GM12878 (cell line): Measurements from ENCODE around the gene GRM7. TPM values are rescaled to one million over a fixed set of nuclear protein-coding genes. Genes with fewer than 3 reads are reported as not detected.

Experiments used
- ATAC-seq: fragments of 200-7000 bp; cut with Tn5 transposase; 3 replicates; pipeline ENCODE4 v1.9.1; 2020; ENCODE audit warnings: mild to moderate bottlenecking, moderate library complexity
- BruUV-seq: library from RNA; stranded (reverse); fragments of 400-500 nt; replicated peaks from 2 replicates; lab custom pipeline; 2021; lab: Mats Ljungman, UMichigan
- CTCF ChIA-PET: fragments of 300-600 bp; sonication (Branson Sonifier 250); formaldehyde crosslinking; extraction: SDS; loops from one replicate; lab custom pipeline; 2021; ENCODE audit warnings: inconsistent platforms; lab: Yijun Ruan, JAX
- POLR2A ChIA-PET: fragments of 350-600 bp; formaldehyde crosslinking; extraction: SDS; loops from one replicate; lab custom pipeline; 2021; ENCODE audit warnings: inconsistent platforms; lab: Charles Lee
- RAD21 ChIA-PET: fragments of 300-600 bp; sonication (Branson Sonifier 250); formaldehyde crosslinking; loops from one replicate; lab custom pipeline; 2023; ENCODE audit warnings: antibody characterized with exemption; ENCODE audit not compliant: unreplicated experiment; lab: Charles Lee
- SMC1A ChIA-PET: fragments of 300-600 bp; sonication (Branson Sonifier 250); formaldehyde crosslinking; loops from one replicate; lab custom pipeline; 2023; ENCODE audit not compliant: unreplicated experiment, uncharacterized antibody; lab: Charles Lee
- DNase-seq: peaks from one replicate; pipeline ENCODE4 v3.0.0-alpha.2; 2011; ENCODE audit warnings: low read depth, low spot score
- FAIRE-seq: peaks from 3 replicates; lab custom pipeline; 2011; peaks lifted over from hg19 to GRCh38; lab: Jason Lieb, UNC
- H2AFZ ChIP-seq: 2 replicates; pipeline ENCODE4 v1.6.0; 2011; ENCODE audit warnings: low read depth, low read length, control low read depth; ENCODE audit not compliant: control insufficient read depth
- H3K27ac ChIP-seq: 2 replicates; pipeline ENCODE4 v1.5.1; 2011; ENCODE audit warnings: control low read depth; ENCODE audit not compliant: control insufficient read depth, insufficient read depth
- H3K27me3 ChIP-seq, 2 experiments: replicated peaks in 1 of 2; 2 replicates each; pipeline versions ENCODE4 v1.6.0 to v1.6.1; 2011; ENCODE audit warnings: low read length in 1 of 2; ENCODE audit not compliant: control insufficient read depth in 2 of 2, insufficient read depth in 2 of 2
- H3K36me3 ChIP-seq, 2 experiments: 2 replicates each; pipeline ENCODE4 v1.5.1; 2011; ENCODE audit warnings: low read length in 1 of 2; ENCODE audit not compliant: control insufficient read depth in 2 of 2, insufficient read depth in 2 of 2
- H3K4me1 ChIP-seq: 2 replicates; pipeline ENCODE4 v1.6.1; 2011; ENCODE audit warnings: mild to moderate bottlenecking, low read length, moderate library complexity, mixed read lengths; ENCODE audit not compliant: control insufficient read depth, insufficient read depth
- H3K4me2 ChIP-seq: 2 replicates; pipeline ENCODE4 v1.6.0; 2011; ENCODE audit warnings: control low read depth; ENCODE audit not compliant: control insufficient read depth, insufficient read depth
- H3K4me3 ChIP-seq: fragments of 200-600 bp; sonication (generic); 2 replicates; pipeline ENCODE4 v1.5.1; 2016
- H3K79me2 ChIP-seq: 2 replicates; pipeline ENCODE4 v1.6.0; 2011; ENCODE audit warnings: low read length; ENCODE audit not compliant: control insufficient read depth, insufficient read depth
- H3K9ac ChIP-seq: 2 replicates; pipeline ENCODE4 v1.8.0; 2011; ENCODE audit warnings: low read length, control low read depth, mixed read lengths; ENCODE audit not compliant: control insufficient read depth, insufficient read depth
- H3K9me3 ChIP-seq: replicated peaks from 3 replicates; pipeline ENCODE4 v1.5.1; 2011; ENCODE audit warnings: mild to moderate bottlenecking, low read length; ENCODE audit not compliant: control insufficient read depth, insufficient read depth
- H4K20me1 ChIP-seq: 2 replicates; pipeline ENCODE4 v1.6.0; 2011; ENCODE audit not compliant: control insufficient read depth, insufficient read depth
- BRCA1 ChIP-seq: IDR thresholded peaks from 2 replicates; pipeline ENCODE4 v1.6.1; 2011; ENCODE audit warnings: low read depth, low read length, improper control_type of control experiment
- E2F8 ChIP-seq: fragments of 450-650 bp; IDR thresholded peaks from 2 replicates; pipeline ENCODE4 v1.6.1; 2018; ENCODE audit warnings: mild to moderate bottlenecking, low read depth, moderate library complexity; ENCODE audit not compliant: partially characterized antibody
- EED ChIP-seq: sonication (generic); IDR thresholded peaks from 2 replicates; pipeline ENCODE4 v1.6.1; 2016; ENCODE audit warnings: antibody characterized with exemption, low read depth
- EGR1 ChIP-seq, 2 experiments: IDR thresholded peaks; 1 replicate in 1 of 2; 2 replicates in 1 of 2; pipeline ENCODE4 v1.6.1; 2011 to 2012; ENCODE audit warnings: low read depth in 2 of 2, low read length in 2 of 2, borderline replicate concordance in 1 of 2, mild to moderate bottlenecking in 1 of 2, moderate library complexity in 1 of 2
- ESRRA ChIP-seq: IDR thresholded peaks from 2 replicates; pipeline ENCODE4 v1.6.1; 2012; ENCODE audit warnings: mild to moderate bottlenecking, low read length, improper control_type of control experiment
- SMAD1 ChIP-seq: fragments of 450-650 bp; IDR thresholded peaks from 2 replicates; pipeline ENCODE4 v1.6.1; 2018; ENCODE audit warnings: mild to moderate bottlenecking, low read depth; ENCODE audit not compliant: partially characterized antibody
- SMARCA5 ChIP-seq: fragments of 450-650 bp; IDR thresholded peaks from 2 replicates; pipeline ENCODE4 v1.6.1; 2017; ENCODE audit warnings: mild to moderate bottlenecking
- SPI1 ChIP-seq: IDR thresholded peaks from 2 replicates; pipeline ENCODE4 v1.6.1; 2011; ENCODE audit warnings: low read depth, mild to moderate bottlenecking, low read length, moderate library complexity, borderline replicate concordance; ENCODE audit not compliant: insufficient read depth
- TCF3 ChIP-seq: IDR thresholded peaks from 2 replicates; pipeline ENCODE4 v1.6.1; 2012; ENCODE audit warnings: low read depth, mild to moderate bottlenecking, low read length, borderline replicate concordance; ENCODE audit not compliant: insufficient read depth
- WGBS: methylation state at CpG from one replicate; pipeline ENCODE4 v1.1.6; 2016; ENCODE audit warnings: low lambda C conversion rate; ENCODE audit not compliant: insufficient replicate concordance, insufficient coverage; ENCODE audit errors: missing lambda C conversion rate; 5-methylcytosine and 5-hydroxymethylcytosine counted together
- in situ Hi-C: fragments of 300-500 bp; cut with MboI; formaldehyde crosslinking; loops from 9 replicates; pipeline ENCODE4 v1.14.3; 2018; ENCODE audit warnings: mixed read lengths
- intact Hi-C: fragments of 100-400 bp; cut with micrococcal nuclease; formaldehyde crosslinking; loops from one replicate; pipeline ENCODE4 v1.14.2; 2022; ENCODE audit not compliant: unreplicated experiment
- polyA plus RNA-seq, 11 experiments: library from polyadenylated mRNA; depleted of rRNA in 4 of 11; unstranded in 6 of 11; stranded (reverse) in 5 of 11; fragments of >200 nt; fragmentation: Nextera tagmentation in 4 of 11; fragmentation: Illumina TruSeq in 1 of 11; extraction: Ambion mirVana in 4 of 11; extraction: Trizol in 1 of 11; gene quantifications; 1 replicate in 1 of 11; 2 replicates in 10 of 11; pipeline versions ENCODE4 v1.2.1 to v1.2.3, GENCODE V29; 2011 to 2016; ENCODE audit warnings: inconsistent platforms in 2 of 11, missing spikeins in 2 of 11, low read depth in 1 of 11
- total RNA-seq, 4 experiments: library from RNA; depleted of rRNA in 3 of 4; stranded (reverse); fragments of >200 nt in 3 of 4; fragmentation: Illumina TruSeq in 1 of 4; extraction: Trizol in 1 of 4; gene quantifications; 2 replicates each; pipeline versions ENCODE4 v1.2.1 to v1.2.3, GENCODE V29; 2013 to 2021
- TF ChIP-seq, protein P1 (sequence below): fragments of 450-650 bp; IDR thresholded peaks from 2 replicates; pipeline ENCODE4 v1.6.1; 2017; ENCODE audit warnings: antibody characterized with exemption, mild to moderate bottlenecking, moderate library complexity

GRM7 gene
- total and polyA plus RNA-seq, 10 of the 15 experiments (the other 5 are each of a cell fraction or from before 2014, with no cell fraction given): not detected

GRCh38 chr3:7241584-7242302 is 380.8 kb downstream of the GRM7 start:
- Histone ChIP-seq H3K9me3 (no peaks in the 10 kb centered on the region), H2AFZ (no peak overlapping the region), H3K4me2 (no peak overlapping the region), H3K4me1 (no peaks in the 10 kb centered on the region), H3K27me3 (no peaks in the 10 kb centered on the region), H4K20me1 (no peaks in the 10 kb centered on the region), H3K4me3 (no peak overlapping the region), H3K27ac (no peak overlapping the region), H3K9ac (no peak overlapping the region), H3K79me2 (no peaks in the 10 kb centered on the region), H3K36me3 (no peaks in the 10 kb centered on the region)
- TF ChIP-seq EED (no peak), ESRRA (no peak), BRCA1 (no peak), E2F8 (no peak)
- POLR2A ChIA-PET: no interaction called here
- 23% methylated on average over 4 of the region's 4 CpGs for WGBS
- RAD21 ChIA-PET: no interaction called here
- intact Hi-C loops (no loop called here), in situ Hi-C loops (no loop called here)
- no peak for ATAC-seq
- DNase-seq: no peak
- FAIRE-seq: no peak
- no TSS peak for BruUV-seq
- CTCF ChIA-PET: no interaction called here
- SMC1A ChIA-PET: interaction anchor here (0.9 kb wide), 1 partner anchor 37 kb away, joined by 3 read pairs; no protein-coding TSS in a partner anchor

DNA sequence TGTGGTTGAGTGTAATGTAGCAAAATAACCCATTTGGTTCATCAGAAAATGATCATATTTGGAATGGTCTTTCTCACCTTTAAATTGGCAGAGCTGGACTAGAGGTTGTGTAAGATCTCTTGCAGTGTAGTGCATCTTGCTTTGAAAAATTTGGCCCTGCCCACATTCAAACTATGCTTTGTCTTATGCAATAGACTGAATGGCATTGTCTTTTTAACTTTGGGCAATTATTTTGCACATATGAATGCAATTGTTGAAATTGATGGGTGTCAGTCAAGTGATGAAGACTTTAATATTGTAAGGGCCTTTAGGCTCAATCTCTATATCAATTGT is 381.4 kb downstream of the GRM7 start:
- H2AFZ ChIP-seq: no peak overlapping the region
- TF ChIP-seq TCF3: no peak
- no peak for TF ChIP-seq SPI1
- TF ChIP-seq EGR1 (IDR thresholded peaks at IDR 0.05; ENCODE audit: borderline replicate concordance in 1 of 2, low read depth in 2 of 2, low read length in 2 of 2): no peak
- no peak for TF ChIP-seq SMARCA5
- TF ChIP-seq SMAD1: no peak
- TF ChIP-seq, protein P1, sequence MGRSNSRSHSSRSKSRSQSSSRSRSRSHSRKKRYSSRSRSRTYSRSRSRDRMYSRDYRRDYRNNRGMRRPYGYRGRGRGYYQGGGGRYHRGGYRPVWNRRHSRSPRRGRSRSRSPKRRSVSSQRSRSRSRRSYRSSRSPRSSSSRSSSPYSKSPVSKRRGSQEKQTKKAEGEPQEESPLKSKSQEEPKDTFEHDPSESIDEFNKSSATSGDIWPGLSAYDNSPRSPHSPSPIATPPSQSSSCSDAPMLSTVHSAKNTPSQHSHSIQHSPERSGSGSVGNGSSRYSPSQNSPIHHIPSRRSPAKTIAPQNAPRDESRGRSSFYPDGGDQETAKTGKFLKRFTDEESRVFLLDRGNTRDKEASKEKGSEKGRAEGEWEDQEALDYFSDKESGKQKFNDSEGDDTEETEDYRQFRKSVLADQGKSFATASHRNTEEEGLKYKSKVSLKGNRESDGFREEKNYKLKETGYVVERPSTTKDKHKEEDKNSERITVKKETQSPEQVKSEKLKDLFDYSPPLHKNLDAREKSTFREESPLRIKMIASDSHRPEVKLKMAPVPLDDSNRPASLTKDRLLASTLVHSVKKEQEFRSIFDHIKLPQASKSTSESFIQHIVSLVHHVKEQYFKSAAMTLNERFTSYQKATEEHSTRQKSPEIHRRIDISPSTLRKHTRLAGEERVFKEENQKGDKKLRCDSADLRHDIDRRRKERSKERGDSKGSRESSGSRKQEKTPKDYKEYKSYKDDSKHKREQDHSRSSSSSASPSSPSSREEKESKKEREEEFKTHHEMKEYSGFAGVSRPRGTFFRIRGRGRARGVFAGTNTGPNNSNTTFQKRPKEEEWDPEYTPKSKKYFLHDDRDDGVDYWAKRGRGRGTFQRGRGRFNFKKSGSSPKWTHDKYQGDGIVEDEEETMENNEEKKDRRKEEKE: no peak
- intact Hi-C loops: no loop called here
- FAIRE-seq (no peak), ATAC-seq (no peak), DNase-seq (no peak)
- no TSS peak for BruUV-seq
- no peak overlapping the region for H3K27ac ChIP-seq
- in situ Hi-C loops: no loop called here
- ChIA-PET POLR2A (no interaction called here), SMC1A (interaction anchor here (0.9 kb wide), 1 partner anchor 37 kb away, joined by 3 read pairs; no protein-coding TSS in a partner anchor), CTCF (no interaction called here), RAD21 (no interaction called here)
- H3K4me1 ChIP-seq: no peaks in the 10 kb centered on the region
- no peak overlapping the region for H3K4me3 ChIP-seq
- H3K4me2 ChIP-seq: no peak overlapping the region
- no peaks in the 10 kb centered on the region for H3K9me3 ChIP-seq
- H3K79me2 ChIP-seq: no peaks in the 10 kb centered on the region
- H3K36me3 ChIP-seq: no peaks in the 10 kb centered on the region
- no peak overlapping the region for H3K9ac ChIP-seq
- H4K20me1 ChIP-seq: no peaks in the 10 kb centered on the region
- no peaks in the 10 kb centered on the region for H3K27me3 ChIP-seq
